Ovary (tissue), 3 donors: ENCODE data around the gene NHLRC4.

Experiments
- EP300 ChIP-seq: sonication (generic); formaldehyde crosslinking; IDR thresholded peaks from one replicate; pipeline ENCODE4 v1.6.1; 2017; ENCODE audit warnings: antibody characterized with exemption
- POLR2A ChIP-seq: fragments of 450-650 bp; IDR thresholded peaks from one replicate; pipeline ENCODE4 v1.6.1; 2017; ENCODE audit warnings: antibody characterized with exemption, mild to moderate bottlenecking, moderate library complexity
- TF ChIP-seq, protein P1 (sequence below), 3 donors: fragments of 450-650 bp in 2 of 3; fragments of 200-600 bp in 1 of 3; IDR thresholded peaks; one replicate each; pipeline versions ENCODE4 v1.5.1 to v1.8.0; 2016 to 2022; ENCODE audit warnings: antibody characterized with exemption in 3 of 3, mild to moderate bottlenecking in 1 of 3
- donor health status: DM: no; HTN: no; CAD: no.

DNA sequence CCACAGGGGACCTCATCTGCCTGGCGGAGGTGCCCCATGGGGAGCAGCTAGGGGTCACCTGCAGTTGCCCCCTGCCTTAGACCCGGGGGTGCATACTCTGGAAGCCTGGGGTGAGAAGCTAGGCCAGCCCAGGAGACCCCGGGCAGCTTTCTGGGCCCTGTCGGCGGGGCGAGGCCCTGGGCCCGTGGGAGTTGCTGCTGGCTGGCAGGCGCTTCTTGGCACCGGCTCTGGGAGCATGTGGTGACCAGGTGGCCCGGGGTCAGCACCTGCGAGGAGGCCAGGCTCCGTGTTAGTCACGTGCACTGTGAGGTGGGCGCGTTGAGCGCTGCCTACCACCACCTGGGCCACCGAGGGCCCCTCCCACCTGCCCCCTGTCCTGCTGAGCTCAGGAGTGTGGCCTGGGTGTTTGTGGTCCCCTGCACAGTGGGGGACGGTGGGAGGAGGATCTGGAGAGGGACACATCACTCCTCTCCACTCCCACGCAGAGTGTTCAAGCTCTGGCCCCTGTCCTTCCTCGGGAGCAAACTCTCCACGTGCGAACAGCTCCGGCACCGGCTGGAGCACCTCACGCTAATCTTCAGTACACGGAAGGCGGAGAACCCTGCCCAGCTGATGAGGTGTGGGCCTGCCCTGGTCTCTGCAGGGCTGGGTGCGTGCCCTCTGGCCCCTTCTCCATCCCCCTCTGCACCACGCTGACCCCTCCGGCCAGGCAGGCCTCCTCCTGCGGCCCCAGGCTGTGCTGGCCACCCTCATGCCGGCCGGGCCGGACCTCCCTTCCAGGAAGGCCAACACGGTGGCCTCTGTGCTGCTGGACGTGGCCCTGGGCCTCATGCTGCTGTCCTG is 8.8 kb downstream of the NHLRC4 start:
- TF ChIP-seq, protein P1, sequence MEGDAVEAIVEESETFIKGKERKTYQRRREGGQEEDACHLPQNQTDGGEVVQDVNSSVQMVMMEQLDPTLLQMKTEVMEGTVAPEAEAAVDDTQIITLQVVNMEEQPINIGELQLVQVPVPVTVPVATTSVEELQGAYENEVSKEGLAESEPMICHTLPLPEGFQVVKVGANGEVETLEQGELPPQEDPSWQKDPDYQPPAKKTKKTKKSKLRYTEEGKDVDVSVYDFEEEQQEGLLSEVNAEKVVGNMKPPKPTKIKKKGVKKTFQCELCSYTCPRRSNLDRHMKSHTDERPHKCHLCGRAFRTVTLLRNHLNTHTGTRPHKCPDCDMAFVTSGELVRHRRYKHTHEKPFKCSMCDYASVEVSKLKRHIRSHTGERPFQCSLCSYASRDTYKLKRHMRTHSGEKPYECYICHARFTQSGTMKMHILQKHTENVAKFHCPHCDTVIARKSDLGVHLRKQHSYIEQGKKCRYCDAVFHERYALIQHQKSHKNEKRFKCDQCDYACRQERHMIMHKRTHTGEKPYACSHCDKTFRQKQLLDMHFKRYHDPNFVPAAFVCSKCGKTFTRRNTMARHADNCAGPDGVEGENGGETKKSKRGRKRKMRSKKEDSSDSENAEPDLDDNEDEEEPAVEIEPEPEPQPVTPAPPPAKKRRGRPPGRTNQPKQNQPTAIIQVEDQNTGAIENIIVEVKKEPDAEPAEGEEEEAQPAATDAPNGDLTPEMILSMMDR (IDR thresholded peaks at IDR 0.05): no peak
- no peak for TF ChIP-seq POLR2A
- no peak for TF ChIP-seq EP300
